ENCODE data around the gene DIO2.

DIO2 gene

DNA sequence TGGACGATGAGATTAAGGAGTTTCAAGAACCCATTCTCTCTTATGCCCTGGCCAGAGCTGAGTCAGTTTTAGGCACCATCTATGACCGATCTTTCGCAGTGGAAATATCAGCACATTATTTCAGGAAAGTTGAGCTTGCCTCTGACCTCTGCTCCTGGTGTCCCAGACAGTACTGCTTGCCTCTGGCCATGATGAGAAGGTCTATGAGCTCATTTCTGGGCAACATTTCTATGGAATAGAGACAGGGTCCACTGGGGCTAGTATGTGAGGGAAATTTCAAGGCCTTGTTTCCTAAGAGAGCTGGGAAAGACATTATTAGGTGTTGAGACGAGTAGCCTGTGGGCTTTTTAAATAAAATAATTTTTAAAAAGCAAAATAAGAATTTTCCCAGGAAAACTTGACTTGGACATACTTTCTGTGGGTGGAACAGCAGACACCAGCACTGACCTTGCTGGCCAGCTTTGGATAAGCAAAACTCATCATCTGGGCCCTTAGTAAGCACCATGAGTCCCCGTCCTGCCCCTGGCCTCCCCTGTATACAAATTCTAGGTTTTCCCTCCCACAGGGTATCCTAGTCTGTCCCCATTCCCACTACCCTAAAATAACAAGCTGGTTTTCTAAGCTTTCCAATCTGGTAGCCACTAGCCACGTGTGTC, 43.4 kb downstream of the DIO2 start:
- DNase-seq (ENCODE audit: low spot score): no peak

DNA sequence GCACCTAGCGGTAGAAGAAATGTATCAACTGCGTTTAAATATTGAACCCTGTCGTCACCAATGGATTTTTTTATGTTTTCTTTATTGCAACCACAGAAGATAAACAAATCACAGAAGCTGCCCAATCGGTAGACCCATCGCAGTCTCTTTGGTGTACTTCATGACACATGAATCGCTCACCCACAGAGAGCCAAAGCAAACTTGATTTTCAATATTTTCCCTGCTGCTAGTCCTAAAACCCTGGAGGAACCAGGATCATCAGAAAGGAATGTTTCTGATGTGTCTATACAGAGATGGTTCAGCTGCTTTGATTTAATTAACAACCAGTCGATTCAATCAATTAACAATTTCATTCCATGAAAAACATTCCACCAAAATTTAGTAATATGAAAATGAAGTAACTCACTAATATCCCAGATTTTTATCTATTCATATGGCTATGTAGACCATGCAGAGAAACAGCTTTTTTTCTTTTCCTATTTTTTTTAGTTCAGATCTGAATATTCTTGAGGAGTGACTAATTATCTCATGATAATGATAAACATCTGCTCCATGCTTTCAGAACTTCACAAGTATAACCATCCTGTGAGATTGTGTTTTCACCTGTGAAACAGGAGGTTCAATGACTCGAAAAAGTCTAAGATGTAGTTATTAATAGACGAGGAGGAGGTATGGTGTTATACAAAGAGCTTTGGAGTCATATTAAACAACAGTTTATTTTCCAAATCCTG, 46.1 kb downstream of the DIO2 start:
- no peak for DNase-seq (ENCODE audit: low spot score)

DNA sequence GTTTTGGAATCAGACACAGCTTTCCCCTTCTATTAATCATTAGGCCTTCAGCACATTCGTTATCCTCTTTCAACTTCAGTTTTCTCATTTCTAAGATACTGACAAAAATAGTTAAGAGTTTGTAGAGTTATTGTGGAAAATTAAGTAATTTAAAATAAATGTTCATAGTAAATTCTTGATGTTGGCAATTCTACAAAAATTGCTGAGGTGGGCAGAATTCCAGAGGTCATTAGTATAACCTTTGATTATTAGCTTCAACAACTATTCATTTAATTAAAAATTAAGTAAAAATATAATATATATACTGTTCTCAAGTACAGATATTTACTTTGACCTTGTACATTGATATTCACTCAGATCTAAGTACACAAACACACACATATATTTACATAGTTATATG, 58.5 kb downstream of the DIO2 start:
- DNase-seq (ENCODE audit: low spot score): no peak

DNA sequence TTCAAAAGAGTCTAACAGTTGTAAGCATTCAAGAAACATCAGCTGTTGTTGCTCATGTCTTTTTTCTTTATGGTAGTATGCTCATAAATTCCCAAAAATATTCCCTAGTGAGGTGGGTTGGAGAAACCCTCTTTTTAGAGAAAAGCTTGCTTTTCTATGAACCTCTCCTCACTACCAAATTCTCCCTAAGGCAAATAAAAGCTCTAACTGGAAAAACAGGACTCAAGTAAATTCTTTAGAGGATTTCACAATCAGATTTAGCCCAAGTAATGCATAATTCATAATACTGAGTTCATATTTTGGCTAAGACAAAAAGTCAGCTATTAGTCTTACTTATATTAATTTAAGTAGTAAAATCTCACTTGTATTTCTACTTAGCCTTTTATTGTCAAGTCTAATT, 59.1 kb downstream of the DIO2 start:
- DNase-seq (ENCODE audit: low spot score): no peak

DNA sequence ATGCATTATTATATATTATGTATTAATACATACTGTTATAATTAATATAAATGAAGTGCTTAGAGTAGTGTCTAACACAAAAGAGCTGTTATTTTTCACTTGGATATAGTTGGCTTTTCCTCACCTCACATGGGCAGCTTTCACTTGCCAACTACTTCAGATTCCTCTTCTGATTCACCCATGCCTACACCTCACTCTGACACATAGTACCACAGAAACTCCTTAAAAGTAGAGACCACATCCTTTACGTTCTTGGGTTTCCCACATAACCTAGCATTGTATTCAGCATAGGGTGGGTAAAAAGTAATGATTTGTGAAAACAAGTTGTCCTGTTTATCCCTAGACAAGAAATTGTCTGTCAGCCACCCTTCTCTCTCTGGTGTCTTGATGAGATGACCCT, 61.0 kb downstream of the DIO2 start:
- no peak for DNase-seq (ENCODE audit: low spot score)
